ENCODE results near the gene CCL11.

DNA sequence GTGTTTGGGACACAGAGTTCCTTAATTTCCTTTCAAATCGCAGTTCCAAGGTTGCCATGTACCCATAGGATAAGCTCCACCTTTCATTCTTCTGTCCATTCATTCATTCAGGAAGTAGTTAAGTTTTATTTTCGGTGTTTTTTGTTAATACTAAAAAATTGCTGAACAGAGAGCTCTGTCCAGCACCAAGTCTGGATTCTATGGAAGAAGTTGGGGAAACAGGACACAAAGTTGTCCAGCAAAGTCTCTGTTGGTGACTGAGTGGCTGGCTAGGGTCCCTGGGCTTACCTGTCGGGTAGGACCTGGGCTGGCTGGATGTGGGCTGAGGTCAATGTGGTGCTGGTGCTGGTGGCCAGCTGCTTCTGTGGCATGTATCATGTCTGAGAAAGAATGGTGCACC lies 48.1 kb upstream of the CCL11 start:
- TF ChIP-seq, protein P1, sequence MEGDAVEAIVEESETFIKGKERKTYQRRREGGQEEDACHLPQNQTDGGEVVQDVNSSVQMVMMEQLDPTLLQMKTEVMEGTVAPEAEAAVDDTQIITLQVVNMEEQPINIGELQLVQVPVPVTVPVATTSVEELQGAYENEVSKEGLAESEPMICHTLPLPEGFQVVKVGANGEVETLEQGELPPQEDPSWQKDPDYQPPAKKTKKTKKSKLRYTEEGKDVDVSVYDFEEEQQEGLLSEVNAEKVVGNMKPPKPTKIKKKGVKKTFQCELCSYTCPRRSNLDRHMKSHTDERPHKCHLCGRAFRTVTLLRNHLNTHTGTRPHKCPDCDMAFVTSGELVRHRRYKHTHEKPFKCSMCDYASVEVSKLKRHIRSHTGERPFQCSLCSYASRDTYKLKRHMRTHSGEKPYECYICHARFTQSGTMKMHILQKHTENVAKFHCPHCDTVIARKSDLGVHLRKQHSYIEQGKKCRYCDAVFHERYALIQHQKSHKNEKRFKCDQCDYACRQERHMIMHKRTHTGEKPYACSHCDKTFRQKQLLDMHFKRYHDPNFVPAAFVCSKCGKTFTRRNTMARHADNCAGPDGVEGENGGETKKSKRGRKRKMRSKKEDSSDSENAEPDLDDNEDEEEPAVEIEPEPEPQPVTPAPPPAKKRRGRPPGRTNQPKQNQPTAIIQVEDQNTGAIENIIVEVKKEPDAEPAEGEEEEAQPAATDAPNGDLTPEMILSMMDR (conservative IDR thresholded peaks at IDR 0.05; ENCODE audit: low read depth, low read length): no peak
- no peak for TF ChIP-seq EZH2phosphoT487 (IDR thresholded peaks at IDR 0.05; ENCODE audit: borderline replicate concordance, low read length)
- no peak for TF ChIP-seq EZH2 (IDR thresholded peaks at IDR 0.05; ENCODE audit: low read length, unreplicated experiment)

All from PC-3 (cell line).